NT2/D1 (cell line): ENCODE data around the gene CKS2.
"Not testable (repeated sequence)": the region's sequence is repeated elsewhere in the genome, so short reads cannot be mapped to it uniquely, and the experiment has no call there.

Experiments used
- DNase-seq: peaks from one replicate; pipeline ENCODE4 v3.0.0-alpha.2; 2011; ENCODE audit warnings: low read depth, low spot score
- H3K27me3 ChIP-seq: 2 replicates; pipeline ENCODE4 v1.6.0; 2011; ENCODE audit warnings: mild to moderate bottlenecking; ENCODE audit not compliant: insufficient read length, insufficient read depth
- H3K36me3 ChIP-seq: 2 replicates; pipeline ENCODE4 v1.6.1; 2011; ENCODE audit warnings: mild to moderate bottlenecking, low read length, mixed read lengths; ENCODE audit not compliant: insufficient read depth, insufficient read length
- H3K4me1 ChIP-seq: 2 replicates; pipeline ENCODE4 v1.5.1; 2011; ENCODE audit not compliant: insufficient read depth, insufficient read length
- H3K4me3 ChIP-seq: 2 replicates; pipeline ENCODE4 v1.5.1; 2011; ENCODE audit warnings: low read depth; ENCODE audit not compliant: insufficient read length
- H3K9ac ChIP-seq: 2 replicates; pipeline ENCODE4 v1.6.0; 2011; ENCODE audit warnings: low read depth; ENCODE audit not compliant: insufficient read length
- H3K9me3 ChIP-seq: 2 replicates; pipeline ENCODE4 v1.5.1; 2011; ENCODE audit warnings: mild to moderate bottlenecking, low read length; ENCODE audit not compliant: insufficient read depth
- SUZ12 ChIP-seq: IDR thresholded peaks from 2 replicates; pipeline ENCODE4 v1.6.1; 2011; ENCODE audit not compliant: insufficient read length, insufficient read depth; ENCODE audit errors: extremely low read depth
- YY1 ChIP-seq: IDR thresholded peaks from 2 replicates; pipeline ENCODE4 v1.6.1; 2011; ENCODE audit not compliant: insufficient read length, insufficient read depth
- ZNF274 ChIP-seq: IDR thresholded peaks from 2 replicates; pipeline ENCODE4 v1.6.1; 2011; ENCODE audit warnings: mild to moderate bottlenecking, low read depth, low read length

The CKS2 gene

GRCh38 chr9:89310475-89311345 is at the start of gene CKS2:
Gene CKS2, plus strand, starts transcription at chr9:89311195. Its CDS starts 98 bp downstream, at chr9:89311293.
- TF ChIP-seq YY1: peak; percentile 20
- TF ChIP-seq ZNF274: no peak
- Histone ChIP-seq H3K9me3 (no peaks in the 10 kb centered on the region), H3K27me3 (no peaks in the 10 kb centered on the region), H3K9ac (peak within 1 kb of the TSS; percentile 96), H3K4me3 (peak within 1 kb of the TSS; percentile 86), H3K4me1 (no peaks in the 10 kb centered on the region), H3K36me3 (peaks cover 56% of the 10 kb centered on the region)
- DNase-seq: peak; percentile 100

- Histone ChIP-seq H3K9ac (no peak overlapping the region), H3K4me3 (no peak overlapping the region), H3K36me3 (no peaks in the 10 kb centered on the region), H3K4me1 (no peaks in the 10 kb centered on the region), H3K9me3 (peaks cover 59% of the 10 kb centered on the region), H3K27me3 (no peaks in the 10 kb centered on the region)
- no peak for TF ChIP-seq YY1
- TF ChIP-seq SUZ12: no peak
- no peak for TF ChIP-seq ZNF274
- DNase-seq: no peak
Measured at GRCh38 chr9:89273528-89274279, 37.3 kb upstream of the CKS2 start.

GRCh38 chr9:89274838-89275237 is 36.2 kb upstream of the CKS2 start:
- Histone ChIP-seq H3K4me1 (no peaks in the 10 kb centered on the region), H3K4me3 (no peak overlapping the region), H3K9me3 (peaks cover 60% of the 10 kb centered on the region), H3K36me3 (no peaks in the 10 kb centered on the region), H3K9ac (no peak overlapping the region), H3K27me3 (no peaks in the 10 kb centered on the region)
- no peak for TF ChIP-seq YY1
- no peak for TF ChIP-seq SUZ12
- TF ChIP-seq ZNF274: no peak
- no peak for DNase-seq

- H3K4me1 ChIP-seq, H3K27me3 ChIP-seq, H3K4me3 ChIP-seq, H3K36me3 ChIP-seq, H3K9ac ChIP-seq: not testable (repeated sequence)
- H3K9me3 ChIP-seq: peaks cover 60% of the 10 kb centered on the region
- DNase-seq: peak; percentile 11
Measured at GRCh38 chr9:89276040-89276439, 35.0 kb upstream of the CKS2 start.

GRCh38 chr9:89277043-89277442 is 34.0 kb upstream of the CKS2 start:
- no peak for DNase-seq
- TF ChIP-seq YY1: no peak
- TF ChIP-seq ZNF274: no peak
- no peak for TF ChIP-seq SUZ12
- Histone ChIP-seq H3K27me3 (no peaks in the 10 kb centered on the region), H3K4me1 (no peaks in the 10 kb centered on the region), H3K9me3 (peaks cover 60% of the 10 kb centered on the region), H3K4me3 (no peak overlapping the region), H3K36me3 (no peaks in the 10 kb centered on the region), H3K9ac (no peak overlapping the region)

GRCh38 chr9:89277454-89277853 is 33.5 kb upstream of the CKS2 start:
- no peak for DNase-seq

GRCh38 chr9:89278551-89278950 is 32.4 kb upstream of the CKS2 start:
- H3K9ac ChIP-seq: no peak overlapping the region
- H3K9me3 ChIP-seq: peaks cover 49% of the 10 kb centered on the region
- H3K36me3 ChIP-seq: no peaks in the 10 kb centered on the region
- no peak overlapping the region for H3K4me3 ChIP-seq
- no peaks in the 10 kb centered on the region for H3K27me3 ChIP-seq
- no peak for DNase-seq
- TF ChIP-seq YY1: no peak
- no peak for TF ChIP-seq ZNF274
- no peak for TF ChIP-seq SUZ12
- H3K4me1 ChIP-seq: no peaks in the 10 kb centered on the region

More at GRCh38 chr9:89277454-89277853, 33.5 kb upstream of the CKS2 start:
- H3K4me1 ChIP-seq: no peaks in the 10 kb centered on the region
- H3K9me3 ChIP-seq: peaks cover 60% of the 10 kb centered on the region
- H3K4me3 ChIP-seq: no peak overlapping the region
- TF ChIP-seq ZNF274 (no peak), YY1 (no peak), SUZ12 (no peak)
- no peaks in the 10 kb centered on the region for H3K27me3 ChIP-seq
- no peaks in the 10 kb centered on the region for H3K36me3 ChIP-seq
- H3K9ac ChIP-seq: no peak overlapping the region
